RPMI8226 (cell line): ENCODE measurements around the gene YAE1.

Source experiments
- DNase-seq: peaks from one replicate; pipeline ENCODE4 v3.0.0-alpha.2; 2015

The YAE1 gene

DNA sequence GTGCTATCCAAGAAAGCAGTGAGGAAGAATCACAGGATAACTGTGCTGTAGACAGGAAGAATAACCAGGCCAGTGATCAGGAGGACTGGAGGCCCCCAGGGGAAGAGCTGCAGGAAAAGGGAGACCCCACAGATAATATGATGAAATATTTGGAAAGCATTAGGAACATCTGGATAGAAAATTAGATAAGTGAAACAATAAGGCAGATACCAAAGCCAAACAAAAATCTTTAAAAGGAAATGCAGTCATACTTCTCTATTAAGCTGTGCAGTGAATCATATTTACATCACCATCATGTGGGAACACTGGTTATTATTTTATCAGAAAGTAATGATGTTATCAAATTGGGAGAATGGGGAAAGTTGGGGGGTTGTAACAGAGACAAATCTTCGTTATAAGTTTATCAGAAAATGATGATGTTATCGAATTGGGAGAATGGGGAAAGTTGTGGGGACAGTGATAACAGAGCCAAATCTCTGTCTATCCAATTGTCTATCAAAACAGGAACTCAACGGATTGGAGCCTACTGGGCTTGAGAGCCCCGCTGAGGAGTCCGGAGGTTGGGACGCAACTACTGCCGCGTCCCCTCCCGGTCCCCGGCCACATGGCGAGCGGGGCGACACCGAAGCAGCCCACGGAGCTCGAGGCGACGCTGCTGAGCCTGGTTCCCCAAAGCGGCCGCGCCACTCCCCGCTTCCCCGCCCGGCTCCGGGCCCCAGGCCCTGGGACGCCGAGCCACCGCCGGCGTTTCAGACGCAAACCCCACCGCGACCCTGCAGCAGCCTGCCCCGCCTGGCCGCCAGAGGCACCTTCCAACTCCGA is 43.1 kb downstream of the YAE1 start:
- no peak for DNase-seq

DNA sequence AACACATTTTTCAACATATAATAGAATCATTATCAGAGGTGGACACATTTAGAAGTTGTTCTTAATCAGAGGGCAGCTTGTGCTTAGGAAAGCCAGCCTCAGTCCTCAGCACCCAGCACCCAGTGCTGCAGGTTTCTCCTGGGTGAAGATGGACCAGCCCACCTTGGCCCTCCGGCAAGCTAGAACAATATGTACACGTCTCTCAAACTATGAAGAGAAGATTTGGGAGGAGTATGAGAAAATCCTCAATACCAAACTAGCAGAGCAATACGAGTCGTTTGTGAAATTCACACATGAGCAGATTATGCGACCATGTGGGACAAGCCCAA is 43.7 kb downstream of the YAE1 start:
- no peak for DNase-seq

DNA sequence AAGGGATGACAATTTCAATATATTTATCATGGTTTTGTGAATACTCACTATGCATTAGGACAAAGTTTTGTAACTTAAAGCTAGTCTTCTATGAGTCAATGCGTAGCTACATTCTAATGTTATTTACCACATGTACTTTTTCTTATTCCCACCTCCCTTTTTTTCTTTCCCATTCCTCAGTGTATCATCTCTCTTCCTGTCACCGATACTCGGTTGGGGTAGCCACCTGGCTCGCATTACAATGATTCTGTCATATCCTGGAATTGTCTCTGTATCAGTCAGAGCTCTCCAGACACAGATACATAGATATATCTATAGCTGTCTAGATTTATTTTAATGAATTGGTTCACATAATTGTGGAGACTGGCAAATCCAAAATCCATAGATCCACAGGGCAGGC is 47.4 kb downstream of the YAE1 start:
- DNase-seq, result no peak

DNA sequence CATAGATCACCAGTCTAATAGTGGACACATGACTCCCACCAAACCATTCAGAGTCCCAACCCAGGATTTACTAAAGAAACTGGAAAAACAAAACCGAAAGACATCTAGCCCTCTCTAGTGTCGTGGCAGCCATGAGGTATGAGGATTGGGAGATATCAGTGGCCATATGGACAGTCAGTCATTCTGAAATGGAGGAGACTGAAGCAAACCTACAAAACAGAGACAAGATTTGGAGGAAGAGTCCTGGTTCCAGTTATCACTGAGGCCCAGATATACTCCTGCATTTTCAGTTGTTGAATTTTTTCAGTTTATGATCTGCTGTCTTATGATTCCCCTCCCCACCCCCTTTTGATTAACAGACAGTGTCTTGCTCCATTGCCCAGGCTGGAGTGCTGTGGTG is 48.1 kb downstream of the YAE1 start:
- DNase-seq, result no peak

DNA sequence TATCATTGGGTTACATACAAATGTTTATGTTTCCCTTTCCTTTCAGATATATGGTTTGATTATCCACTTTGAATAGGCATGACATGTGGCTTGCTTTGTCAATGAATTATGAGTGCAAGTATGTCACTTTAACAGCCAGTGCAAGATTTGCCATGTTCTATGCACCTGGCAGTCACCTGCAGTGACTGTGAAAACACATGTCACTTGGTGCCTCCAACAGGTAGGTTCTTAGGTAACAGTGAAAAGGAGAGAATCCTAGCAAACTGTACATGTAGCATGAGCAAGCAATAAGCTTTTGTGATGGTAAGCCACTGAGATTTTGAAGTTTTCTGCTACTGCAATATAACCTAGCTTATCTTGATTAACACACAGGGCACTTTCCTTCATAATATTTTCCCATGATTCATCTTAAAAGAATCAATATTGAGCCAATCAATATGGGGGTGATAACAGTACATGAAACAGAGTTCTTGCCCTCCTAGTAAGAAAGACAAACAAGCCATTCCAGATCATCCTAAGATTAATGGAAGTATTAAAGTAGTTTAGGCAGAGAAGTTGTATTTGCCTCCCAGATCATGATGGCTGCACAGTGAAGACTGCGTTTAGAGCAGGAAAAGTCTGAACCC is 49.3 kb downstream of the YAE1 start:
- no peak for DNase-seq

DNA sequence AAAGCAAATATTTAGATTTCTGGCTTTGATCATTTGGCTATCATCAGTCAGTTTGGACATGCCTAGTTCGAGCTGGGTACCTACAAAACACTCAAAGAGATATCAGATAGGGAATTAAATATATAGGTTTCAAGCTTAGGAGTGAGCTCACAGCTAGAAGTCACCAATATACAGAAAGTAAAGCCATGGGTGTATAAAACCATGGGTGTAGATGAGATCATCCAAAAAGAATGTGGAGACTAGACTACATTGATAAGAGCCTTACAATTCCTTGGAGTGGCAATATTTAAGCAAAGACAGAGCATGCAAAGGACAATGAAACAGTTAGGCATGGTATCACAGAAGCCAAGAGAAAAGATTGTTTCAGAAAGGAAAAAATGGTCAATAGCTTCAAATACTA is 49.9 kb downstream of the YAE1 start:
- no peak for DNase-seq

DNA sequence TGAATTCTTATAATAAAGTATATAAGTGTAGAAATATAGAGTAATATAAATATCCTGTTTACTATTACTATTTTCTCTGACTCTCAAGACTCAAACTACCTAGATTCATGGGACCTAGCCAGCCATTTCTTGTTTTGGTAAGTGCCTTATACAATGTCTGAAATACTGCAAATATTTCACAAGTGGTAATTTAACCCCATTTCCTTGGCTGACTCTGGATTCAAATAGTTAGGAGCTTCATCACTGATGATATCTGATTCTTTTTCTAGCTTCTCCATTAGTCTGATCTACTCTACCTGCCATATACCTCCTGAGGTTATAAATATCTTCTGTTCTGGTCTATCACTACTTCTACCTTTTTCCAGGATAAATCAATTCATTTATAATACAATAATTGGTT is 50.8 kb downstream of the YAE1 start:
- no peak for DNase-seq

DNA sequence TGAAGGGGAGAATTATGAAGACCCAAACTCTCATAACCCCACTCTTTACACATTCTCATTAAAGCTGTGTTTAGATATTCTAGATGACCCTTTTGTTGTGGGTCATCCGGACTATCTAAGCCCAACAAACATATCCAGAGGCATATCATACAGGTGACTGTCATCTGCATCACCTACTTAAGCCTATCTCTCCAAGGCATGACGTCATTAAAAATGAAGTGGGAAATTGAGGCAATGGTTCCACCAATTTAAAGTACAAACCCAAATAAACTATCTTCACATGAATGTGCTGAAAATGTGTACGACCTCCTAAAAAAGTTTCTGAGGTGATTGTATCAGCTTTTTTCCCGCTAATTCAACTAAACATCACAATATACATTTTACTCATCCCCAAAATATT is 52.7 kb downstream of the YAE1 start:
- no peak for DNase-seq

DNA sequence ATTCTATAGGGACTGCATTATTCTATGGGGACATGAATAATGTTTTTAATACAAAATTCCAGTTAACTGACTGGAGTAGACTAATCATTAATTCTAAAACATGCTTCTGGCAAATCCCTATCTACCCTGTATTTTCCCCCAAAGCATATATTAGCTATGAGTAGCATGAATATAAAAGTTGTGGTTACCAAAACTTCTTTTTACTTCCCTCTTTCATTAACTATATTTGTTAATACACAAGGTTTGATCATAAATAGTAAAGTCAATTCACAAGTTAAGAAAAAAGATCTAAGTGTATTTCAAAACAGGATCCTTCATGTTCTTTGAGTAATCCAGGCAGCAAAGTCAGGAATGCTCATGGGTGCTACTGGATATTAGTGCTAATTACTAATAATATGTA is 54.3 kb downstream of the YAE1 start:
- no peak for DNase-seq

DNA sequence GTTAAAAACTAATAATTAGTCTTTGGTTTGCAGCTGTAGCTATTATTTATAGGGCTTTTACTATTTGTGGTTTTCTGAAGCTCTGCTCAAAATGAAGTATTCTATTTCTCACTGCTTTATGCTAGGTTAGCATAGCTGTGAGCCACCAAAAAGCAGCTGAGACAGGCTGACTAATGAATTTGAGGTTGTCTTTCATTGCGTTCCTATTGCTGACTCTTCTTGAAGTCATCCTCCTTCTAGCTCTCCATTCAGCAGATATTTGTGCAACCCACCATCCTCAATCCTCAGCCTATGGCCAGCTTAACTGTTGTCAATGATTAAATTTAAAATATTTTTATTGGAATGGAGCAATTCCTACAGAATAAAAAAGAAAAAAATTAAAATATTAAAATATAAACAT is 55.1 kb downstream of the YAE1 start:
- no peak for DNase-seq

DNA sequence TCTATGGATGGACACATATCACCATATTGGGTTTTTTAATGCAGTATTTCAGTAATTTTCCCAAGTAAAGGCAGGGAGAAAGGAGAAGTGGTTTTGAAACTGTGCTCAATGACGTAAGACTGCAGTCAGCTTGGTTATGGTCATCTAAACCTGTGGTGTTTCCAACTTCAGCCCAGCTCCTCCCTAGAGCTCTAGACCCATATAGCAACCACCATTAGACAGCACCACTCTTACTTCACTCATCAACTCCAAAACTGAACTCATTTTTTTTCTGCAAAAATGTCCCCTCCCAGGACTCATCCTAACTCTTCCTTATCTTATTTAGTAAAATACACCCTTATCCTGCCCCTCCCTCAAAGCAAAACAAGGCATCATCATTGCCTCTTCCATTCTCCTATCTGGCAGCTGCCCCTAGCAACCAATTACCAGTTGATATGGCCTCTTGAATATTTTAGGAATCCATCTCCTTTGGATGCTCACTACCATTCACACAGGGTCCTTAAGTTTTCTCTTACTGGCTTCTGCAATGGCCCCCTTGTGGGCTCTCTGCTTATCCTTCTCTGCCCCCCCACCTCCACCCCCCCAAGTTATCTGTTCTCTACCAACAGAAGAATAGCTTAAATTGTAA is 55.7 kb downstream of the YAE1 start:
- no peak for DNase-seq
